Stimulated activated CD4-positive, alpha-beta T cell treated with anti-CD3 and anti-CD28 coated beads, TNF-alpha, amount 100 ng/mL, for 48 hours (primary cell): ENCODE data around the gene IQSEC1.
"Not testable (repeated sequence)": the region's sequence is repeated elsewhere in the genome, so short reads cannot be mapped to it uniquely, and the experiment has no call there.

Source experiments
- DNase-seq, 3 donors: peaks; one replicate each; pipeline ENCODE4 v3.0.0-alpha.2; 2020; ENCODE audit warnings: low read depth in 3 of 3

The IQSEC1 gene

GRCh38 chr3:12894629-12895028 lies 178.6 kb downstream of the IQSEC1 start:
- no peak for DNase-seq

- no peak for DNase-seq
Measured at GRCh38 chr3:12893852-12894251, 179.4 kb downstream of the IQSEC1 start.

GRCh38 chr3:12893247-12893646 lies 180.0 kb downstream of the IQSEC1 start:
- no peak for DNase-seq

- DNase-seq: no peak
Measured at GRCh38 chr3:12892840-12893189, 180.4 kb downstream of the IQSEC1 start.

GRCh38 chr3:12891985-12892839 lies 181.0 kb downstream of the IQSEC1 start:
- DNase-seq: peak in 1 of 3 donors; percentile 23

GRCh38 chr3:12891391-12891984 lies 181.7 kb downstream of the IQSEC1 start:
- DNase-seq: no peak

- DNase-seq: no peak
Measured at GRCh38 chr3:12890610-12891390, 182.4 kb downstream of the IQSEC1 start.

- DNase-seq: no peak
Measured at GRCh38 chr3:12886736-12887135, 186.5 kb downstream of the IQSEC1 start.

GRCh38 chr3:12886106-12886679 lies 187.0 kb downstream of the IQSEC1 start:
- DNase-seq: no peak

- no peak for DNase-seq
Measured at GRCh38 chr3:12885583-12885930, 187.7 kb downstream of the IQSEC1 start.

GRCh38 chr3:12884790-12885582 lies 188.2 kb downstream of the IQSEC1 start:
- DNase-seq: no peak

- DNase-seq: no peak
Measured at GRCh38 chr3:12884186-12884680, 189.0 kb downstream of the IQSEC1 start.

- no peak for DNase-seq
Measured at GRCh38 chr3:12882336-12883310, 190.6 kb downstream of the IQSEC1 start.

- DNase-seq: not testable (repeated sequence)
Measured at GRCh38 chr3:12881858-12882257, 191.4 kb downstream of the IQSEC1 start.

- DNase-seq: no peak
Measured at GRCh38 chr3:12879191-12879815, 193.9 kb downstream of the IQSEC1 start.

- not testable (repeated sequence) for DNase-seq
Measured at GRCh38 chr3:12878758-12879157, 194.5 kb downstream of the IQSEC1 start.

GRCh38 chr3:12878141-12878574 lies 195.1 kb downstream of the IQSEC1 start:
- DNase-seq: no peak

GRCh38 chr3:12877040-12877439 lies 196.2 kb downstream of the IQSEC1 start:
- DNase-seq: no peak
